Stimulated activated CD4-positive, alpha-beta T cell treated with anti-CD3 and anti-CD28 coated beads, Interleukin-4, amount 100 ng/mL, for 48 hours (primary cell): ENCODE results near the gene GFRA1.

Experiments used
- DNase-seq, 2 donors: peaks; one replicate each; pipeline ENCODE4 v3.0.0-alpha.2; 2020; ENCODE audit warnings: low read depth in 2 of 2

Gene GFRA1

GRCh38 chr10:116272440-116273283, at the start of gene GFRA1:
TSS of gene GFRA1 (minus strand) at chr10:116273206. CDS start at chr10:116272029, 1,177 bp downstream.
- no peak for DNase-seq

- DNase-seq, result no peak
Measured at GRCh38 chr10:116316503-116316902, 43.5 kb upstream of the GFRA1 start.

GRCh38 chr10:116312548-116312947, 39.5 kb upstream of the GFRA1 start:
- DNase-seq, result no peak

GRCh38 chr10:116311706-116312490, 38.9 kb upstream of the GFRA1 start:
- no peak for DNase-seq

GRCh38 chr10:116311016-116311415, 38.0 kb upstream of the GFRA1 start:
- no peak for DNase-seq

- DNase-seq, result no peak
Measured at GRCh38 chr10:116307455-116307854, 34.4 kb upstream of the GFRA1 start.

GRCh38 chr10:116306847-116307246, 33.8 kb upstream of the GFRA1 start:
- DNase-seq, result no peak

- no peak for DNase-seq
Measured at GRCh38 chr10:116304923-116305322, 31.9 kb upstream of the GFRA1 start.

- DNase-seq, result no peak
Measured at GRCh38 chr10:116300542-116300941, 27.5 kb upstream of the GFRA1 start.

- DNase-seq, result no peak
Measured at GRCh38 chr10:116298586-116298985, 25.6 kb upstream of the GFRA1 start.

- no peak for DNase-seq
Measured at GRCh38 chr10:116296291-116296721, 23.3 kb upstream of the GFRA1 start.

- DNase-seq, result no peak
Measured at GRCh38 chr10:116292493-116292892, 19.5 kb upstream of the GFRA1 start.

GRCh38 chr10:116289652-116290051, 16.6 kb upstream of the GFRA1 start:
- no peak for DNase-seq

- no peak for DNase-seq
Measured at GRCh38 chr10:116287906-116288501, 15.0 kb upstream of the GFRA1 start.

GRCh38 chr10:116286626-116287200, 13.7 kb upstream of the GFRA1 start:
- DNase-seq, result no peak

GRCh38 chr10:116281775-116282174, 8.8 kb upstream of the GFRA1 start:
- DNase-seq, result no peak

- no peak for DNase-seq
Measured at GRCh38 chr10:116278846-116279245, 5.8 kb upstream of the GFRA1 start.

- DNase-seq, result no peak
Measured at GRCh38 chr10:116276981-116277380, 4.0 kb upstream of the GFRA1 start.

- DNase-seq, result no peak
Measured at GRCh38 chr10:116274064-116274904, 1.3 kb upstream of the GFRA1 start.

GRCh38 chr10:116271593-116272439, 1.2 kb downstream of the GFRA1 start:
- DNase-seq, result no peak
